Transverse colon (tissue), 4 donors: Measurements from ENCODE around the gene RPL28. TPM values are rescaled to one million over a fixed set of nuclear protein-coding genes. Genes with fewer than 3 reads are reported as not detected.
"Not testable (repeated sequence)": the region's sequence is repeated elsewhere in the genome, so short reads cannot be mapped to it uniquely, and the experiment has no call there.

ENCODE experiments used
- DNase-seq: peaks from one replicate; pipeline ENCODE4 v3.0.0-alpha.2; 2019
- H3K27ac ChIP-seq, 4 donors: fragments of 200-600 bp; sonication (generic); 2 replicates each; pipeline ENCODE4 v1.5.1; 2016 to 2018; ENCODE audit warnings: inconsistent platforms in 4 of 4
- H3K27me3 ChIP-seq: fragments of 200-600 bp; sonication (generic); 2 replicates; pipeline ENCODE4 v1.5.1; 2017; ENCODE audit warnings: inconsistent platforms
- H3K36me3 ChIP-seq, 4 donors: fragments of 200-600 bp; sonication (generic); 2 replicates each; pipeline ENCODE4 v1.5.1; 2017 to 2019; ENCODE audit warnings: inconsistent platforms in 4 of 4
- H3K4me1 ChIP-seq, 4 donors: fragments of 200-600 bp; sonication (generic); 2 replicates each; pipeline ENCODE4 v1.5.1; 2017 to 2020; ENCODE audit warnings: inconsistent platforms in 4 of 4
- H3K4me3 ChIP-seq, 4 donors: fragments of 200-600 bp; sonication (generic); 1 replicate in 1 of 4; 2 replicates in 3 of 4; pipeline versions ENCODE4 v1.5.1 to v1.6.1; 2017 to 2019; ENCODE audit warnings: inconsistent platforms in 4 of 4
- H3K9me3 ChIP-seq, 2 donors: fragments of 200-600 bp; sonication (generic); 2 replicates each; pipeline ENCODE4 v1.5.1; 2017 to 2019; ENCODE audit warnings: inconsistent platforms in 2 of 2
- CTCF ChIP-seq, 5 experiments: fragments of 200-600 bp in 3 of 5; fragments of 450-650 bp in 2 of 5; sonication (generic) in 3 of 5; IDR thresholded peaks; 1 replicate in 2 of 5; 2 replicates in 3 of 5; pipeline ENCODE4 v1.5.1; 2016 to 2017; ENCODE audit warnings: antibody characterized with exemption in 5 of 5, inconsistent platforms in 3 of 5, mild to moderate bottlenecking in 2 of 5, moderate library complexity in 1 of 5
- EP300 ChIP-seq: sonication (generic); formaldehyde crosslinking; IDR thresholded peaks from one replicate; pipeline ENCODE4 v1.6.1; 2017; ENCODE audit warnings: antibody characterized with exemption, low read depth
- POLR2A ChIP-seq: fragments of 450-650 bp; IDR thresholded peaks from one replicate; pipeline ENCODE4 v1.6.1; 2016; ENCODE audit warnings: antibody characterized with exemption, mild to moderate bottlenecking, moderate library complexity
- POLR2AphosphoS5 ChIP-seq, 3 donors: sonication (generic); formaldehyde crosslinking; IDR thresholded peaks; one replicate each; pipeline ENCODE4 v1.6.1; 2016; ENCODE audit warnings: antibody characterized with exemption in 3 of 3
- WGBS, 2 donors: methylation state at CpG; one replicate each; pipeline ENCODE4 v1.1.5; 2018; ENCODE audit warnings: low coverage in 1 of 2; 5-methylcytosine and 5-hydroxymethylcytosine counted together
- in situ Hi-C, 4 donors: fragments of 200-750 bp; cut with MboI; loops; one replicate each; pipeline versions ENCODE4 v1.15.0 to v1.15.1; 2017; ENCODE audit warnings: low sequenced_read_pairs in 3 of 4, low pct_ligation_motif_present in 1 of 4, low pct_unique_long_range_greater_than_20kb in 1 of 4
- intact Hi-C: fragments of 100-400 bp; cut with DNase I; formaldehyde crosslinking; loops from one replicate; pipeline ENCODE4 v1.15.1; 2023; ENCODE audit warnings: low total_unique reads
- total RNA-seq, 4 donors: library from RNA; depleted of rRNA; stranded (reverse); fragments of >200 nt; gene quantifications; one replicate each; pipeline ENCODE4 v1.1.0, GENCODE V29; 2016

Gene RPL28
- total RNA-seq, 4 donors from 2014 or later: 448 to 648 (median 605) TPM

GRCh38 chr19:55444646-55445045 lies 58.9 kb downstream of the RPL28 start:
- no peak overlapping the region for H3K4me3 ChIP-seq

GRCh38 chr19:55446060-55446459 lies 60.3 kb downstream of the RPL28 start:
- Histone ChIP-seq H3K27ac (no peak overlapping the region), H3K36me3 (no peaks in the 10 kb centered on the region), H3K9me3 (no peaks in the 10 kb centered on the region), H3K27me3 (peaks cover 67% of the 10 kb centered on the region), H3K4me3 (no peak overlapping the region), H3K4me1 (peaks cover 0 to 16% (median 3%) of the 10 kb centered on the region in 4 donors)
- TF ChIP-seq EP300: no peak
- TF ChIP-seq CTCF (IDR thresholded peaks at IDR 0.05): no peak
- no peak for TF ChIP-seq POLR2AphosphoS5 (IDR thresholded peaks at IDR 0.05)
- no peak for TF ChIP-seq POLR2A
- no peak for DNase-seq
- WGBS, 2 donors: 49 to 60% methylated on average over 3 to 8 of the region's 8 CpGs
- in situ Hi-C loops (no loop called here), intact Hi-C loops (no loop called here)

More at GRCh38 chr19:55444646-55445045, 58.9 kb downstream of the RPL28 start:
- Histone ChIP-seq H3K36me3 (no peaks in the 10 kb centered on the region), H3K9me3 (no peaks in the 10 kb centered on the region), H3K27ac (no peak overlapping the region), H3K4me1 (peaks cover 0 to 24% (median 3%) of the 10 kb centered on the region in 4 donors), H3K27me3 (peaks cover 72% of the 10 kb centered on the region)
- intact Hi-C loops (no loop called here), in situ Hi-C loops (no loop called here)
- TF ChIP-seq EP300 (no peak), CTCF (IDR thresholded peaks at IDR 0.05) (no peak), POLR2AphosphoS5 (IDR thresholded peaks at IDR 0.05) (no peak), POLR2A (no peak)
- DNase-seq: no peak
- 52 to 78% methylated on average over 3 to 11 of the region's 11 CpGs for WGBS, 2 donors

GRCh38 chr19:55447421-55448174 lies 61.9 kb downstream of the RPL28 start:
- in situ Hi-C loops (no loop called here), intact Hi-C loops (no loop called here)
- Histone ChIP-seq H3K4me3 (no peak overlapping the region), H3K27ac (no peak overlapping the region), H3K27me3 (peaks cover 69% of the 10 kb centered on the region), H3K4me1 (peaks cover 6 to 20% (median 15%) of the 10 kb centered on the region in 4 donors), H3K36me3 (no peaks in the 10 kb centered on the region), H3K9me3 (no peaks in the 10 kb centered on the region)
- TF ChIP-seq POLR2AphosphoS5 (IDR thresholded peaks at IDR 0.05): no peak
- TF ChIP-seq POLR2A: no peak
- TF ChIP-seq EP300: no peak
- no peak for TF ChIP-seq CTCF (IDR thresholded peaks at IDR 0.05)
- WGBS, 2 donors: 32 to 60% methylated on average over 1 to 16 of the region's 16 CpGs
- DNase-seq: no peak

- in situ Hi-C loops, H3K36me3 ChIP-seq, H3K9me3 ChIP-seq, DNase-seq, H3K27ac ChIP-seq, H3K4me3 ChIP-seq, intact Hi-C loops: not testable (repeated sequence)
- Histone ChIP-seq H3K4me1 (peaks cover 6 to 20% (median 16%) of the 10 kb centered on the region in 4 donors), H3K27me3 (peaks cover 67% of the 10 kb centered on the region)
- 78 to 80% methylated on average over 2 to 5 of the region's 5 CpGs for WGBS, 2 donors
Measured at GRCh38 chr19:55448175-55448490, 62.4 kb downstream of the RPL28 start.
